WTC11 (cell line): ENCODE data around the gene ARHGEF33. TPM values are rescaled to one million over a fixed set of nuclear protein-coding genes. Genes with fewer than 3 reads are reported as not detected.

Experiments
- ATAC-seq: fragments of 200-7000 bp; cut with Tn5 transposase; 2 replicates; pipeline ENCODE4 v1.10.0; 2021; ENCODE audit warnings: mild to moderate bottlenecking, moderate library complexity
- CTCF ChIA-PET: fragments of 300-600 bp; sonication (Branson Sonifier 250); formaldehyde crosslinking; loops from one replicate; lab custom pipeline; 2021; ENCODE audit warnings: antibody characterized with exemption; lab: Charles Lee
- POLR2A ChIA-PET: fragments of 350-600 bp; sonication (Branson Sonifier 250); formaldehyde crosslinking; loops from one replicate; lab custom pipeline; 2021; ENCODE audit warnings: antibody characterized with exemption; lab: Charles Lee
- DNase-seq: peaks from one replicate; pipeline ENCODE4 v3.0.0; 2021; ENCODE audit warnings: low spot score
- H3K27ac Mint-ChIP-seq: 2 replicates; pipeline ENCODE4 v1.8.0; 2021; ENCODE audit warnings: mixed read lengths
- H3K27me3 Mint-ChIP-seq: 2 replicates; pipeline ENCODE4 v1.8.0; 2021; ENCODE audit warnings: low read depth, mild to moderate bottlenecking, moderate library complexity, mixed read lengths
- H3K36me3 Mint-ChIP-seq: 2 replicates; pipeline ENCODE4 v1.8.0; 2021; ENCODE audit warnings: mixed read lengths
- H3K4me1 Mint-ChIP-seq: 2 replicates; pipeline ENCODE4 v1.8.0; 2022; ENCODE audit warnings: mixed read lengths
- H3K4me3 Mint-ChIP-seq: 2 replicates; pipeline ENCODE4 v1.8.0; 2021; ENCODE audit warnings: mild to moderate bottlenecking, moderate library complexity, mixed read lengths
- H3K9me3 Mint-ChIP-seq: 2 replicates; pipeline ENCODE4 v1.8.0; 2021; ENCODE audit warnings: mixed read lengths
- ELF4 ChIP-seq: sonication (generic); formaldehyde crosslinking; IDR thresholded peaks from 2 replicates; pipeline ENCODE4 v1.8.1; 2022; ENCODE audit warnings: low read depth, mild to moderate bottlenecking, moderate library complexity, missing genetic modification reagents
- ETV6 ChIP-seq: sonication (generic); formaldehyde crosslinking; IDR thresholded peaks from 2 replicates; pipeline ENCODE4 v1.8.1; 2022; ENCODE audit warnings: mild to moderate bottlenecking, missing genetic modification reagents
- HMGA2 ChIP-seq: fragments of 250-450 bp; sonication (Bioruptor Pico); IDR thresholded peaks from 2 replicates; pipeline ENCODE4 v1.4.0; 2021; ENCODE audit warnings: mild to moderate bottlenecking, moderate library complexity
- HMGXB4 ChIP-seq: sonication (generic); formaldehyde crosslinking; IDR thresholded peaks from 2 replicates; pipeline ENCODE4 v1.8.1; 2023; ENCODE audit warnings: mild to moderate bottlenecking, moderate library complexity, missing genetic modification reagents
- IRF2 ChIP-seq: sonication (generic); formaldehyde crosslinking; IDR thresholded peaks from 2 replicates; pipeline ENCODE4 v1.8.0; 2022; ENCODE audit warnings: low read depth, missing genetic modification reagents, borderline replicate concordance
- JAZF1 ChIP-seq: fragments of 250-450 bp; sonication (Bioruptor Pico); IDR thresholded peaks from 2 replicates; pipeline ENCODE4 v1.9.0; 2021; ENCODE audit warnings: moderate library complexity, mild to moderate bottlenecking, inconsistent platforms
- JUN ChIP-seq: sonication (generic); formaldehyde crosslinking; IDR thresholded peaks from 2 replicates; pipeline ENCODE4 v1.8.0; 2023; ENCODE audit warnings: mild to moderate bottlenecking, missing genetic modification reagents
- MYBL2 ChIP-seq: sonication (generic); formaldehyde crosslinking; IDR thresholded peaks from 2 replicates; pipeline ENCODE4 v1.8.1; 2023; ENCODE audit warnings: mild to moderate bottlenecking, moderate library complexity, missing genetic modification reagents
- NR1H2 ChIP-seq: sonication (generic); formaldehyde crosslinking; IDR thresholded peaks from 2 replicates; pipeline ENCODE4 v1.9.0; 2021; ENCODE audit warnings: mild to moderate bottlenecking, moderate library complexity, missing genetic modification reagents
- PRRX2 ChIP-seq: fragments of 250-450 bp; sonication (Bioruptor Pico); IDR thresholded peaks from 2 replicates; pipeline ENCODE4 v1.8.0; 2021; ENCODE audit warnings: mild to moderate bottlenecking
- TCF7 ChIP-seq: sonication (generic); formaldehyde crosslinking; IDR thresholded peaks from 2 replicates; pipeline ENCODE4 v1.8.0; 2022; ENCODE audit warnings: mild to moderate bottlenecking, low read depth, missing genetic modification reagents, moderate library complexity
- TEAD1 ChIP-seq: sonication (generic); formaldehyde crosslinking; IDR thresholded peaks from 2 replicates; pipeline ENCODE4 v1.8.0; 2022; ENCODE audit warnings: mild to moderate bottlenecking, missing genetic modification reagents
- TP53 ChIP-seq: sonication (generic); formaldehyde crosslinking; IDR thresholded peaks from 2 replicates; pipeline ENCODE4 v1.8.1; 2023; ENCODE audit warnings: mild to moderate bottlenecking, missing genetic modification reagents
- ZNF138 ChIP-seq: sonication (generic); formaldehyde crosslinking; conservative IDR thresholded peaks from 2 replicates; pipeline ENCODE4 v1.8.1; 2022; ENCODE audit warnings: mild to moderate bottlenecking, moderate library complexity, missing genetic modification reagents
- ZNF396 ChIP-seq: fragments of 250-450 bp; sonication (Bioruptor Pico); IDR thresholded peaks from 2 replicates; pipeline ENCODE4 v1.8.0; 2021; ENCODE audit warnings: mild to moderate bottlenecking, moderate library complexity, borderline replicate concordance
- ZNF425 ChIP-seq: fragments of 250-450 bp; sonication (Bioruptor Pico); conservative IDR thresholded peaks from 2 replicates; pipeline ENCODE4 v1.9.0; 2021; ENCODE audit warnings: mild to moderate bottlenecking
- ZNF532 ChIP-seq: fragments of 250-450 bp; sonication (Bioruptor Pico); IDR thresholded peaks from 2 replicates; pipeline ENCODE4 v1.9.0; 2021; ENCODE audit warnings: mild to moderate bottlenecking, borderline replicate concordance
- total RNA-seq: library from RNA; stranded (reverse); gene quantifications from 3 replicates; pipeline ENCODE4 v1.2.3, GENCODE V29; 2021
- TF ChIP-seq, protein P1 (sequence below): sonication (generic); formaldehyde crosslinking; IDR thresholded peaks from 2 replicates; pipeline ENCODE4 v1.8.0; 2022; ENCODE audit warnings: mild to moderate bottlenecking, missing genetic modification reagents
- TF ChIP-seq, protein P2 (sequence below): sonication (generic); formaldehyde crosslinking; conservative IDR thresholded peaks from 2 replicates; pipeline ENCODE4 v1.8.1; 2023; ENCODE audit warnings: mild to moderate bottlenecking, low read depth, missing genetic modification reagents, moderate library complexity

Gene ARHGEF33
- total RNA-seq, 1 experiment from 2014 or later, result 0.42 TPM

DNA sequence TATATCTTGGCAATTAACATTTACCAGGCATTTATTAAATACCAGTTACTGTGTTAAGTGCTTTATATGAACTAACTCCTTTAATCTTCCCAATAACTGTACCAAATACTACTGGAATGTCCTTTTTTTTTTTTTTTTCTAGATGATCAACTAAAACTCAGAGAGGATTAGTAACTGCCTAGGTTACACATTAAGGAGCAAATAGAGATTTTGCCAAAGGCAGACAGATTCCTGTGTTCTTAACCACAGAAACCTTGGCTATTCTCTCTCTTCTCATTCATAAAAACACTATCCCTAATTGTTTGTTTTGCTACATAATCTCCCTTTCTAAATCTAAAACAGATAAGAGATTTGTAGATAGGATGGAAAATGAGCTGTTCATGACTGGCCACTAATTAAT is 27.2 kb upstream of the ARHGEF33 start:
- H3K27ac Mint-ChIP-seq, result no peak overlapping the region
- CTCF ChIA-PET, result no interaction called here
- TF ChIP-seq JUN (no peak), ETV6 (no peak), HMGXB4 (no peak), ZNF396 (no peak), HMGA2 (CRISPR knock-in tag) (no peak), TCF7 (no peak), ZNF425 (CRISPR knock-in tag) (no peak), NR1H2 (CRISPR knock-in tag) (no peak), MYBL2 (no peak), ELF4 (CRISPR knock-in tag) (no peak), JAZF1 (CRISPR knock-in tag) (no peak), ZNF138 (no peak), TEAD1 (CRISPR knock-in tag) (no peak), PRRX2 (no peak), TP53 (no peak), ZNF532 (CRISPR knock-in tag) (no peak), IRF2 (CRISPR knock-in tag) (no peak)
- TF ChIP-seq, protein P1, sequence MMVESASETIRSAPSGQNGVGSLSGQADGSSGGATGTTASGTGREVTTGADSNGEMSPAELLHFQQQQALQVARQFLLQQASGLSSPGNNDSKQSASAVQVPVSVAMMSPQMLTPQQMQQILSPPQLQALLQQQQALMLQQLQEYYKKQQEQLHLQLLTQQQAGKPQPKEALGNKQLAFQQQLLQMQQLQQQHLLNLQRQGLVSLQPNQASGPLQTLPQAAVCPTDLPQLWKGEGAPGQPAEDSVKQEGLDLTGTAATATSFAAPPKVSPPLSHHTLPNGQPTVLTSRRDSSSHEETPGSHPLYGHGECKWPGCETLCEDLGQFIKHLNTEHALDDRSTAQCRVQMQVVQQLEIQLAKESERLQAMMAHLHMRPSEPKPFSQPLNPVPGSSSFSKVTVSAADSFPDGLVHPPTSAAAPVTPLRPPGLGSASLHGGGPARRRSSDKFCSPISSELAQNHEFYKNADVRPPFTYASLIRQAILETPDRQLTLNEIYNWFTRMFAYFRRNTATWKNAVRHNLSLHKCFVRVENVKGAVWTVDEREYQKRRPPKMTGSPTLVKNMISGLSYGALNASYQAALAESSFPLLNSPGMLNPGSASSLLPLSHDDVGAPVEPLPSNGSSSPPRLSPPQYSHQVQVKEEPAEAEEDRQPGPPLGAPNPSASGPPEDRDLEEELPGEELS (CRISPR knock-in tag), result no peak
- TF ChIP-seq, protein P2, sequence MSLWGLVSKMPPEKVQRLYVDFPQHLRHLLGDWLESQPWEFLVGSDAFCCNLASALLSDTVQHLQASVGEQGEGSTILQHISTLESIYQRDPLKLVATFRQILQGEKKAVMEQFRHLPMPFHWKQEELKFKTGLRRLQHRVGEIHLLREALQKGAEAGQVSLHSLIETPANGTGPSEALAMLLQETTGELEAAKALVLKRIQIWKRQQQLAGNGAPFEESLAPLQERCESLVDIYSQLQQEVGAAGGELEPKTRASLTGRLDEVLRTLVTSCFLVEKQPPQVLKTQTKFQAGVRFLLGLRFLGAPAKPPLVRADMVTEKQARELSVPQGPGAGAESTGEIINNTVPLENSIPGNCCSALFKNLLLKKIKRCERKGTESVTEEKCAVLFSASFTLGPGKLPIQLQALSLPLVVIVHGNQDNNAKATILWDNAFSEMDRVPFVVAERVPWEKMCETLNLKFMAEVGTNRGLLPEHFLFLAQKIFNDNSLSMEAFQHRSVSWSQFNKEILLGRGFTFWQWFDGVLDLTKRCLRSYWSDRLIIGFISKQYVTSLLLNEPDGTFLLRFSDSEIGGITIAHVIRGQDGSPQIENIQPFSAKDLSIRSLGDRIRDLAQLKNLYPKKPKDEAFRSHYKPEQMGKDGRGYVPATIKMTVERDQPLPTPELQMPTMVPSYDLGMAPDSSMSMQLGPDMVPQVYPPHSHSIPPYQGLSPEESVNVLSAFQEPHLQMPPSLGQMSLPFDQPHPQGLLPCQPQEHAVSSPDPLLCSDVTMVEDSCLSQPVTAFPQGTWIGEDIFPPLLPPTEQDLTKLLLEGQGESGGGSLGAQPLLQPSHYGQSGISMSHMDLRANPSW (CRISPR knock-in tag), result no peak
- TF ChIP-seq, all 79 proteins: peak for 0
- H3K9me3 Mint-ChIP-seq, result no peaks in the 10 kb centered on the region
- ATAC-seq (no peak), DNase-seq (no peak)
- H3K4me3 Mint-ChIP-seq, result no peak overlapping the region
- H3K36me3 Mint-ChIP-seq, result peaks cover 37% of the 10 kb centered on the region
- POLR2A ChIA-PET, result no interaction called here
- no peaks in the 10 kb centered on the region for H3K4me1 Mint-ChIP-seq
- no peaks in the 10 kb centered on the region for H3K27me3 Mint-ChIP-seq
